Measurements from ENCODE around the gene ABHD3.
"Not testable (repeated sequence)": the region's sequence is repeated elsewhere in the genome, so short reads cannot be mapped to it uniquely, and the experiment has no call there.

ABHD3 gene

DNA sequence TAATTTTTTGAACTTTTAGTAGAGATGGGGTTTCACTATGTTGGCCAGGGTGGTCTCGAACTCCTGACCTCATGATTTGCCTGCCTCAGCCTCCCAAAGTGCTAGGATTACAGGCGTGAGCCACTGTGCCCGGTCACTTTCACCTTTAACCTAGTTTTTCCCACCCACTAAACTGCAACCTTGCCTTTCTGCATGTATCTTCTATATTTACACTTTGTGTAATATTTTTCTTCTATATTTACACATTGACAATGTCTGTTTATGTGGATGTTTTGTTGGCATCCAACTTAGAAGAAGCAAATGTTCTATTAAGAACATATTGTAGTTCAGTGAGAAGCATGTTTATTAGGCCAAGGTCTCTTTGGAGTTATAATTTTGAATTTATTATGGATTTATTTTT lies 65.8 kb downstream of the ABHD3 start:
- no peak for DNase-seq

GRCh38 chr18:21636769-21637168 lies 67.8 kb downstream of the ABHD3 start:
- no peak for DNase-seq

DNA sequence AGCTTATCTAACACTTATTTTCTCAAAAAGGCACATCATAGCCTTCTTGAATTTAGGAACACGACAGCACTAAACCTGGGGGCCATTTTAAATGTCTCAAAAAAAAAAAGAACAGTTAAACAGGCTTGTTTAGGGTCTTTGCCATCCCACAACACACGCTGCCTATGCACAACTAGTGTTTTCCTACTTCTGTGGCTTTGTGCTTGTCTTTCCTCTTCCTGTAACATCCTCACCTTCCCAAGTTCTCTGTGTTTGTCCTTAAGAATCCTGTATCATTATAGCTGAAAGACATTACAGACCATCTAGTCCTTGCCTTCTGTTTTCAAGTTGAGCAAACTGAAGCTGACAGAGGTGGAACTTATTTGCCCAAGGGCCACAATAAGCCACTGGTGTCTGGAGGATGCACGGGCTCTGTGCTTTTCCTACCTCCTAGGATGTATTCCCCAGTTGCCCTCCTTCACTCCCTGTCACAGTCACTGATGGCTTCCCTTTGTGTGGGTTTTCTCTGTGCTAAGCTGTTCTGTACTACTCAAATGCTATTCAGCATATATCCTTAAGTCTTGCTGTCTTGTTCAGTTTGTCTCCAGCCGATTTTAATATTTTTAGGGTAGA lies 69.9 kb downstream of the ABHD3 start:
- no peak for DNase-seq

GRCh38 chr18:21632393-21632792 lies 72.2 kb downstream of the ABHD3 start:
- DNase-seq: no peak

DNA sequence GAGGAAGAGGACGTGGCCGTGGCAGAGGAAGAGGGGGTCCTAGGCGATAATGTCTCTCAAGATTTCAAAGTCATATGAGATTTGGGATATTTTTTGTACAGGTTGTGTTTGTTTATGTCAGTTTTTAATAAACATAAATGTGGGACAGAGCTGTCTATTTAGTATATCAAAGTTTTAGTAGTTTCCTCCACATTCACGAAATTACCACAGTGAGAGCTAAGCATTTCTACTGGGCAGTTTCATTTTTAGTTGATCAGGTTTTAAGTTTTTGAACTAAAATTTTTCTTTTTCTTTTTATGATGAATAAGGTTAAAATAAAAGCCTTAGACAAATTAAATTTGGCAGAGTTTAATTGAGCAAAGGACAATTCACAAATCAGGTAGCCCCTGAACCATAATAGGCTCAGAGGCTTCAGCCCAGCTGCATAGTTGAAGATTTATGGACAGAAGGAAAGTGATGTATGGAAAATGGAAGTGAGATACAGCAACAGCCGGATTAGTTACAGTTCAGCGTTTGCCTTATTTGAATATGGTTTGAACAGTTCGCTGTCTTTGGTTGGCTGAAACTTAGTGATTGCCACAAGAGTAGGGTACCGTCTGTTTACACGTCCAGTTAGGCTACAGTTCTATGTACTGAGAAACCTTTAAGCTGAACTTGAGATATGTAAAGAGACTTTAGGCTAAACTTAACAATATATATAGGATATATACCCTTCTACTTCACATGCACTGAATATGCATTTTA lies 75.3 kb downstream of the ABHD3 start:
- no peak for DNase-seq

DNA sequence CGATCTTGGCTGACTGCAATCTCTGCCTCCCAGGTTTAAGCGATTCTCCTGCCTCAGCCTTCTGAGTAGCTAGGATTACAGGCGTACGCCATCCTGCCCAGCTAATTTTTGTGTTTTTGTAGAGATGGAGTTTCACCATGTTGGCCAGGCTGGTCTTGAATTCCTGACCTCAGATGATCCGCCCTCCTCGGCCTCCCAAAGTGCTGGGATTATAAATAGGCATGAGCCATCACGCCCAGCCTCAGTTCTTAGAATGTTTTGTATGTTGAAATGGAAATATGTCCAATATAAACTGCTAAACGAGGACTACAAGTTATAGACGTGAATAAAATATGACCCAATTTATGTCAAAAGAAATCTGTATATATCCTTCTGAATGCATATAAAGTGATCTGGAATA lies 82.9 kb downstream of the ABHD3 start:
- not testable (repeated sequence) for DNase-seq

GRCh38 chr18:21612125-21613039 lies 92.2 kb downstream of the ABHD3 start, which contains the start of gene SNRPD1:
Gene SNRPD1, plus strand, starts transcription at chr18:21612314. Its CDS starts 116 bp downstream, at chr18:21612430.
- peak; percentile 85 for DNase-seq

GRCh38 chr18:21611401-21612124 lies 93.0 kb downstream of the ABHD3 start:
- not testable (repeated sequence) for DNase-seq

GRCh38 chr18:21605213-21605612 lies 99.4 kb downstream of the ABHD3 start:
- DNase-seq: no peak

- no peak for DNase-seq
Measured at GRCh38 chr18:21604671-21605070, 99.9 kb downstream of the ABHD3 start.

DNA sequence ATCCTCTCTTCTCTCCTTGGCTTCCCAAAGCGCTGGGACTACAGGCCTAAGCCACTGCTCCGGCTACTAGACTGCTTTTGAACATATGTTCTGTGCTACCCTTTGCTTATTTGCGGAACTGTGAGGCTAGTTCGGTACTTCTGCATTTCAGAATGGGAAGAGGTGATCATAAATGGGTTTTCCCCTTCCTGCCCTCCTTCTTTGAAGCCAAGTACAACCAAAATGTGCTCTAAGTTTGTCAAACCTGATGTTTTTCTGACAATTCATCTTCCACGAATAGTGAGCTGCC lies 102.3 kb downstream of the ABHD3 start:
- DNase-seq: no peak

Measured in activated gamma-delta T cell treated with Interleukin-2 at 50 U/mL for 16 hours (primary cell).